Subcutaneous adipose tissue (tissue), 4 donors: ENCODE data around the gene GCM1. TPM values are rescaled to one million over a fixed set of nuclear protein-coding genes. Genes with fewer than 3 reads are reported as not detected.

Experiments used
- total RNA-seq, 4 donors: library from RNA; depleted of rRNA; stranded (reverse); fragments of >200 nt; gene quantifications; one replicate each; pipeline ENCODE4 v1.1.0, GENCODE V29; 2016
- TF ChIP-seq, protein P1 (sequence below): fragments of 450-650 bp; IDR thresholded peaks from one replicate; pipeline ENCODE4 v1.5.1; 2016; ENCODE audit warnings: low read depth, mild to moderate bottlenecking, control low read depth, antibody characterized with exemption, moderate library complexity

GCM1 gene, protein sequence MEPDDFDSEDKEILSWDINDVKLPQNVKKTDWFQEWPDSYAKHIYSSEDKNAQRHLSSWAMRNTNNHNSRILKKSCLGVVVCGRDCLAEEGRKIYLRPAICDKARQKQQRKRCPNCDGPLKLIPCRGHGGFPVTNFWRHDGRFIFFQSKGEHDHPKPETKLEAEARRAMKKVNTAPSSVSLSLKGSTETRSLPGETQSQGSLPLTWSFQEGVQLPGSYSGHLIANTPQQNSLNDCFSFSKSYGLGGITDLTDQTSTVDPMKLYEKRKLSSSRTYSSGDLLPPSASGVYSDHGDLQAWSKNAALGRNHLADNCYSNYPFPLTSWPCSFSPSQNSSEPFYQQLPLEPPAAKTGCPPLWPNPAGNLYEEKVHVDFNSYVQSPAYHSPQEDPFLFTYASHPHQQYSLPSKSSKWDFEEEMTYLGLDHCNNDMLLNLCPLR
- total RNA-seq, result under 1 TPM in 1 of 4 donors, not detected in 3; 0.16 TPM

DNA sequence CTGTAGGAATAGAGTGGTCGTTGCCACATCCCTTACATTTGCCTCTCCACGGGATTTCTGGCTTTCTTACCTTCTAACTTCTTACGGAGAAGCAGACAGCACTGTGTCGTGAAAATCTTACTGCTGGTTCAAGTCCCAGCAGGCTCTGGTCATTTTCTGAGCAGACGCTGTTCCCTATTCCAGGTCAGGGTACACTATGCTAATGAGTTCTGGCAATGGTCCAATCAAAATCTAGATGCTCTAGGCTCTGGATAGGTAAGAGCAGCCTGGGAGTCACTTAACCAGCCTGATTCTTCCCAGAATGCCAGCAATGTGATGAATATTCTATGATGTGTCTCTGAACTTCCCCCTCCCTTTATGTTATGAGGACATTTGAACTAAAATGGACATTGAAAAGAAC is at the start of gene GCM1:
Gene GCM1 (minus strand): TSS at position 158 of the 400 bp plus-strand sequence. CDS start 3,209 bp downstream, outside the sequence.
- TF ChIP-seq, protein P1, sequence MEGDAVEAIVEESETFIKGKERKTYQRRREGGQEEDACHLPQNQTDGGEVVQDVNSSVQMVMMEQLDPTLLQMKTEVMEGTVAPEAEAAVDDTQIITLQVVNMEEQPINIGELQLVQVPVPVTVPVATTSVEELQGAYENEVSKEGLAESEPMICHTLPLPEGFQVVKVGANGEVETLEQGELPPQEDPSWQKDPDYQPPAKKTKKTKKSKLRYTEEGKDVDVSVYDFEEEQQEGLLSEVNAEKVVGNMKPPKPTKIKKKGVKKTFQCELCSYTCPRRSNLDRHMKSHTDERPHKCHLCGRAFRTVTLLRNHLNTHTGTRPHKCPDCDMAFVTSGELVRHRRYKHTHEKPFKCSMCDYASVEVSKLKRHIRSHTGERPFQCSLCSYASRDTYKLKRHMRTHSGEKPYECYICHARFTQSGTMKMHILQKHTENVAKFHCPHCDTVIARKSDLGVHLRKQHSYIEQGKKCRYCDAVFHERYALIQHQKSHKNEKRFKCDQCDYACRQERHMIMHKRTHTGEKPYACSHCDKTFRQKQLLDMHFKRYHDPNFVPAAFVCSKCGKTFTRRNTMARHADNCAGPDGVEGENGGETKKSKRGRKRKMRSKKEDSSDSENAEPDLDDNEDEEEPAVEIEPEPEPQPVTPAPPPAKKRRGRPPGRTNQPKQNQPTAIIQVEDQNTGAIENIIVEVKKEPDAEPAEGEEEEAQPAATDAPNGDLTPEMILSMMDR, result no peak

DNA sequence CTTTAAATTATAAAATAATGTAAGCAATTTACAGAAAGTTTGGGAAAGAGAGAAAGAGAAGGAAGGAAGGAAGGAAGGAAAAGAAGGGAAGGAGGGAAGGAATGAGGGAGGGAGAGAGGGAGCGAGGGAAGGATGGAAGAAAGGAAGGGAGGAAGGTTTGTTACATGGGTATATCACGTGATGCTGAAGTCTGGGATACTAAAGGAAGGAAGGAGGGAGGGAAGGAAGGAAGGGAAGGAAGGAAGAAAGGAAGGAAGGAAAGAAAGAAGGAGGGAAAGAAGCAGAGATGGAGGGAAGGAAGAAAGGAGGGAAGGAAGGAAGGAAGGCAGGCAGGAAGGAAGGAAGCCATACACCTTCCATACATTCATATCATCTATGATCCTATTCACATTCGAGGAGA is 48.9 kb upstream of the GCM1 start:
- TF ChIP-seq, protein P1, result no peak

GRCh38 chr6:53195048-53195447 is 46.4 kb upstream of the GCM1 start:
- TF ChIP-seq, protein P1, result no peak

GRCh38 chr6:53192682-53193188 is 44.1 kb upstream of the GCM1 start:
- TF ChIP-seq, protein P1, result no peak

DNA sequence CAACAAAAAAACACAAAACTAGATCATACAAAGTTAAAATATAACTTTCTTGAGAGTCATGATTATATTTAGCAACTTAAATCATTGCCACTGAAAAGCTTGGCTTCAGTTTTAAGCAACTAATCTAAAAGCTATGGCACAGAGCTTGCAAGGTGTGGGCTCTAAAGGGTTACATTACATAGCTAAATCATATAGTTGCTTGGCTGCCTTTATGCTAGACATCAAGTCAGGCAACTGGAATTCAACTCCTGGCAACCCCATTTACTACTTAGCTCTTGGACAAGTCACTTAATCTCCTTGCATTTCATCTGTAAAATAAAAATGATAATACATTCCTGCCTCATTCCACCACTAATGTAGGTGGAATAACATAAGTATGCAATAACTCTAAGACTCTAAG is 40.9 kb upstream of the GCM1 start:
- TF ChIP-seq, protein P1, result no peak

DNA sequence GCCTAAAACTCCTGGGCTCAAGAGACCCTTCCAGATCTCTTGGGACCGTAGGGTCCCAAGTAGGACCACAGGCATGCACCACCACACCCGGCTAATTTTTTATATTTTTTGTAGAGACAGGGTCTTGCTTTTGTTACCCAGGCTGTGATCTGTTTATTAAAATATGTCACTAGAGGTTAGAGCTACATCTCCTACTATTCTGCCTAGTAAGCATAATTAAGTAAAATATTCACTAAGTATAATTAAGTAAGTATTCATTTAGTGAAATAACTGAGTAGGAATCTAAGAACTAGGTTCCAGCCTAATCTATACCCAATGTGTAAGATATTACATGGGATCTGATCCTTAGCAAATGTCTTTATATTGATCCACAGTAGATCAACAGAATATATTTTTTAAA is 40.2 kb upstream of the GCM1 start:
- TF ChIP-seq, protein P1, result no peak

DNA sequence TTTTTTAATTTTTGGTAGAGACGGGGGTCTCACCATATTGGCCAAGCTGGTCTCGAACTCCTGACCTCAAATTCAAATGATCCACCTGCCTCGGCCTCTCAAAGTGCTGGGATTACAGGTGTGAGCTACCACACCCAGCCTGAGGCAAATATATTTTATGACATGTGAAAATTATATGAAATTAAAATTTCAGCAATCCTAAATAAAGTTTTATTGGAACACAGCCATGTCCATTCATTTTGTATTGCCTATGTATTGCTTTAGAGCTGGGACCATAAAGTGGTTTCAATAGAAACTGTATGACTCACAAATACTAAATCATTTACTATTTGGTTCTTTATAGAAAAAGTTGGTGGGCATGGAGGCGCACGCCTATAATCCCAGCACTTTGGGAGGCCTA is 32.0 kb upstream of the GCM1 start:
- TF ChIP-seq, protein P1, result no peak
